H1 (cell line): Measurements from ENCODE around the gene PRDM2. TPM values are rescaled to one million over a fixed set of nuclear protein-coding genes. Genes with fewer than 3 reads are reported as not detected.

Source experiments
- ASH2L ChIP-seq: fragments of 200-600, 300-600 bp; sonication (generic); IDR thresholded peaks from one replicate; pipeline ENCODE4 v1.7.1; 2017; ENCODE audit warnings: low read length
- SP2 ChIP-seq: IDR thresholded peaks from 2 replicates; pipeline ENCODE4 v1.6.1; 2012; ENCODE audit warnings: mild to moderate bottlenecking, low read length, inconsistent platforms
- TBP ChIP-seq: IDR thresholded peaks from 2 replicates; pipeline ENCODE4 v1.6.1; 2011; ENCODE audit warnings: low read depth, low read length, improper control_type of control experiment
- polyA plus RNA-seq, 7 experiments: library from polyadenylated mRNA; depleted of rRNA in 3 of 7; stranded (reverse) in 5 of 7; unstranded in 2 of 7; fragments of >200 nt in 5 of 7; fragments of 200-250 nt in 2 of 7; gene quantifications; 1 replicate in 5 of 7; 2 replicates in 1 of 7; 4 replicates in 1 of 7; pipeline versions ENCODE4 v1.2.1 to v1.2.3, GENCODE V29; 2011 to 2013; ENCODE audit warnings: missing spikeins in 2 of 7, mixed read lengths in 2 of 7
- total RNA-seq: library from RNA; stranded (reverse); fragmentation: NEBNext Ultra II Directional; extraction: Animal tissue kit (Norgen Biotek cat#: 25700); gene quantifications from 2 replicates; pipeline ENCODE4 v1.2.1, GENCODE V29; 2021
- TF ChIP-seq, protein P1 (sequence below): IDR thresholded peaks from 2 replicates; pipeline ENCODE4 v1.6.1; 2012; ENCODE audit warnings: low read length, inconsistent platforms

Gene PRDM2
- total and polyA plus RNA-seq, 2 of the 8 experiments (the other 6 are each of a cell fraction or from before 2014, with no cell fraction given), result 5.8 to 21.2 TPM

DNA sequence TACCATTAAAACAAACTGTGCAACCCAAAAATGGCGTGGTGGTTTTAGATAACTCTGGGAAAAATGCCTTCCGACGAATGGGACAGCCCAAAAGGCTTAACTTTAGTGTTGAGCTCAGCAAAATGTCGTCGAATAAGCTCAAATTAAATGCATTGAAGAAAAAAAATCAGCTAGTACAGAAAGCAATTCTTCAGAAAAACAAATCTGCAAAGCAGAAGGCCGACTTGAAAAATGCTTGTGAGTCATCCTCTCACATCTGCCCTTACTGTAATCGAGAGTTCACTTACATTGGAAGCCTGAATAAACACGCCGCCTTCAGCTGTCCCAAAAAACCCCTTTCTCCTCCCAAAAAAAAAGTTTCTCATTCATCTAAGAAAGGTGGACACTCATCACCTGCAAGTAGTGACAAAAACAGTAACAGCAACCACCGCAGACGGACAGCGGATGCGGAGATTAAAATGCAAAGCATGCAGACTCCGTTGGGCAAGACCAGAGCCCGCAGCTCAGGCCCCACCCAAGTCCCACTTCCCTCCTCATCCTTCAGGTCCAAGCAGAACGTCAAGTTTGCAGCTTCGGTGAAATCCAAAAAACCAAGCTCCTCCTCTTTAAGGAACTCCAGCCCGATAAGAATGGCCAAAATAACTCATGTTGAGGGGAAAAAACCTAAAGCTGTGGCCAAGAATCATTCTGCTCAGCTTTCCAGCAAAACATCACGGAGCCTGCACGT lies 82.1 kb downstream of the PRDM2 start (continued):
- TF ChIP-seq SP2 (no peak), TBP (no peak), ASH2L (no peak)
- TF ChIP-seq, protein P1, sequence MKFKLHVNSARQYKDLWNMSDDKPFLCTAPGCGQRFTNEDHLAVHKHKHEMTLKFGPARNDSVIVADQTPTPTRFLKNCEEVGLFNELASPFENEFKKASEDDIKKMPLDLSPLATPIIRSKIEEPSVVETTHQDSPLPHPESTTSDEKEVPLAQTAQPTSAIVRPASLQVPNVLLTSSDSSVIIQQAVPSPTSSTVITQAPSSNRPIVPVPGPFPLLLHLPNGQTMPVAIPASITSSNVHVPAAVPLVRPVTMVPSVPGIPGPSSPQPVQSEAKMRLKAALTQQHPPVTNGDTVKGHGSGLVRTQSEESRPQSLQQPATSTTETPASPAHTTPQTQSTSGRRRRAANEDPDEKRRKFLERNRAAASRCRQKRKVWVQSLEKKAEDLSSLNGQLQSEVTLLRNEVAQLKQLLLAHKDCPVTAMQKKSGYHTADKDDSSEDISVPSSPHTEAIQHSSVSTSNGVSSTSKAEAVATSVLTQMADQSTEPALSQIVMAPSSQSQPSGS, result no peak
- TF ChIP-seq, all 59 proteins: peak for 0
